OCI-LY7 (cell line): ENCODE measurements around the gene TMEM51.

ENCODE experiments used
- EZH2phosphoT487 ChIP-seq: fragments of 200-600 bp; sonication (generic); IDR thresholded peaks from 2 replicates; pipeline ENCODE4 v1.6.1; 2018; ENCODE audit warnings: low read depth, borderline replicate concordance, mild to moderate bottlenecking, mixed run types, antibody characterized with exemption, low read length, moderate library complexity, mixed read lengths
- TF ChIP-seq, protein P1 (sequence below): fragments of 200-600 bp; sonication (generic); conservative IDR thresholded peaks from 2 replicates; pipeline ENCODE4 v1.5.1; 2014; ENCODE audit warnings: mild to moderate bottlenecking, antibody characterized with exemption, low read length, moderate library complexity, mixed read lengths

DNA sequence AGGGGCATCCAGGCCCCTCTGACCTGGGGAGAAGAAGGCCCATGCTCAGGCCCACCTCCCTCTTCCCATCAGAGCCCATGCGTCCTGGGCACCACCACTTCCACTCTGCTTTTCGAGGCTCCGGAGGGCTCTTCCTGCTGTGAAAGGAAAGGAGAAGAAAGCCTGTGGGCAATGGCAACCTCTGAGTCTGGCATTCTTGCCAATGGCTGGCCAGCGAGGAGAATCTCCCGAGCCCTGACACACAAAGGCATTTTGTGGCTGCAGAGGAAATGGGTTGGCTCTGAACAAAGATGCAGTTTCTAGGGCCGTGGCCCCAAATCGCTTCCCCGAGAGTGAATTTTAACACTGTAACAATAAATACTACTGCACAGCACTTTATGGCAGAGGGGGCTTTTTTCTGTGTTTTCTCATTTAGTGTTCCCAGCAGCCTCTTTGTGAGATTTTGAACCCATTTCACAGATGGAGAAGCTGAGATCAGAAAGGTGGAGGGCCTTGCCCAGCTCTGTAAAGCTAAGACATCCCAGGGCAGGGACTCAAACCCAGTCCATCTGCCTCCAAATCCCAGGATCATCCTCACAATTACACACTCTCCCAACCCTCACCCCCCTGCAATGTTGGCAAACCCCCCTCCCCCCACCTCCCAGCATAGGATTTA, 35.7 kb upstream of the TMEM51 start:
- TF ChIP-seq, protein P1, sequence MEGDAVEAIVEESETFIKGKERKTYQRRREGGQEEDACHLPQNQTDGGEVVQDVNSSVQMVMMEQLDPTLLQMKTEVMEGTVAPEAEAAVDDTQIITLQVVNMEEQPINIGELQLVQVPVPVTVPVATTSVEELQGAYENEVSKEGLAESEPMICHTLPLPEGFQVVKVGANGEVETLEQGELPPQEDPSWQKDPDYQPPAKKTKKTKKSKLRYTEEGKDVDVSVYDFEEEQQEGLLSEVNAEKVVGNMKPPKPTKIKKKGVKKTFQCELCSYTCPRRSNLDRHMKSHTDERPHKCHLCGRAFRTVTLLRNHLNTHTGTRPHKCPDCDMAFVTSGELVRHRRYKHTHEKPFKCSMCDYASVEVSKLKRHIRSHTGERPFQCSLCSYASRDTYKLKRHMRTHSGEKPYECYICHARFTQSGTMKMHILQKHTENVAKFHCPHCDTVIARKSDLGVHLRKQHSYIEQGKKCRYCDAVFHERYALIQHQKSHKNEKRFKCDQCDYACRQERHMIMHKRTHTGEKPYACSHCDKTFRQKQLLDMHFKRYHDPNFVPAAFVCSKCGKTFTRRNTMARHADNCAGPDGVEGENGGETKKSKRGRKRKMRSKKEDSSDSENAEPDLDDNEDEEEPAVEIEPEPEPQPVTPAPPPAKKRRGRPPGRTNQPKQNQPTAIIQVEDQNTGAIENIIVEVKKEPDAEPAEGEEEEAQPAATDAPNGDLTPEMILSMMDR: no peak
- TF ChIP-seq EZH2phosphoT487: no peak
